BJ (cell line): ENCODE results near the gene CDH6. TPM values are rescaled to one million over a fixed set of nuclear protein-coding genes. Genes with fewer than 3 reads are reported as not detected.

Source experiments
- CTCF ChIA-PET: fragments of 350-600 bp; formaldehyde crosslinking; extraction: SDS; loops from one replicate; lab custom pipeline; 2021; ENCODE audit warnings: antibody characterized with exemption, inconsistent platforms; lab: Yijun Ruan, JAX
- POLR2A ChIA-PET: fragments of 300-600 bp; sonication (Branson Sonifier 250); formaldehyde crosslinking; extraction: SDS; loops from one replicate; lab custom pipeline; 2021; ENCODE audit warnings: antibody characterized with exemption; lab: Charles Lee
- DNase-seq: peaks from one replicate; pipeline ENCODE4 v3.0.0-alpha.2; 2011; ENCODE audit warnings: low read depth
- H3K27me3 ChIP-seq: 2 replicates; pipeline ENCODE4 v1.6.0; 2011; ENCODE audit warnings: low read length; ENCODE audit not compliant: control insufficient read depth, insufficient read depth
- H3K36me3 ChIP-seq: 2 replicates; pipeline ENCODE4 v1.5.1; 2011; ENCODE audit warnings: low read length; ENCODE audit not compliant: control insufficient read depth, insufficient read depth
- H3K4me3 ChIP-seq: 2 replicates; pipeline ENCODE4 v1.5.1; 2011; ENCODE audit warnings: low read depth, mild to moderate bottlenecking, control low read depth, low read length
- CTCF ChIP-seq: IDR thresholded peaks from 2 replicates; pipeline ENCODE4 v1.5.1; 2011; ENCODE audit warnings: low read depth, mild to moderate bottlenecking, control low read depth, inconsistent platforms, low read length, moderate library complexity; ENCODE audit not compliant: insufficient read depth
- polyA plus RNA-seq: library from polyadenylated mRNA; depleted of rRNA; stranded (reverse); fragments of >200 nt; gene quantifications from 2 replicates; pipeline ENCODE4 v1.2.3, GENCODE V29; 2011

CDH6 gene
- polyA plus RNA-seq, 1 experiment: 2.9 TPM

- no peaks in the 10 kb centered on the region for H3K36me3 ChIP-seq
- DNase-seq: no peak
- no peak overlapping the region for H3K4me3 ChIP-seq
- ChIA-PET CTCF (interaction anchor here (0.6 to 2.6 kb wide), 24 partner anchors 9 to 300 kb away, joined by 3 to 10 read pairs (median 4); no protein-coding TSS in a partner anchor), POLR2A (interaction anchor here (0.7 kb wide), 1 partner anchor 12 kb away, joined by 3 read pairs; no protein-coding TSS in a partner anchor)
- peak; percentile 76 for TF ChIP-seq CTCF
- H3K27me3 ChIP-seq: no peaks in the 10 kb centered on the region
Observed at GRCh38 chr5:31186672-31187267, 6.7 kb upstream of the CDH6 start.

GRCh38 chr5:31187591-31187990, 5.9 kb upstream of the CDH6 start:
- no peak for TF ChIP-seq CTCF
- ChIA-PET CTCF (interaction anchor here (0.7 to 2.6 kb wide), 15 partner anchors 9 to 256 kb away, joined by 3 to 10 read pairs (median 4); no protein-coding TSS in a partner anchor), POLR2A (no interaction called here)
- Histone ChIP-seq H3K4me3 (no peak overlapping the region), H3K36me3 (no peaks in the 10 kb centered on the region), H3K27me3 (peaks cover 3% of the 10 kb centered on the region)
- DNase-seq: no peak

GRCh38 chr5:31192442-31192841, 1.0 kb upstream of the CDH6 start:
- TF ChIP-seq CTCF: no peak
- no peaks in the 10 kb centered on the region for H3K36me3 ChIP-seq
- DNase-seq: no peak
- ChIA-PET POLR2A (no interaction called here), CTCF (no interaction called here)
- no peak overlapping the region for H3K4me3 ChIP-seq
- peaks cover 21% of the 10 kb centered on the region for H3K27me3 ChIP-seq

- Histone ChIP-seq H3K36me3 (no peaks in the 10 kb centered on the region), H3K4me3 (no peak overlapping the region; the same call in 1 of the 2 replicates), H3K27me3 (peaks cover 21% of the 10 kb centered on the region)
- no peak for DNase-seq
- POLR2A ChIA-PET: no interaction called here
- CTCF ChIA-PET: interaction anchor here (0.6 kb wide), 1 partner anchor 34 kb away, joined by 4 read pairs; no protein-coding TSS in a partner anchor
- no peak for TF ChIP-seq CTCF
Observed at GRCh38 chr5:31193116-31193515, 370 bp upstream of the CDH6 start.

- ChIA-PET POLR2A (no interaction called here), CTCF (interaction anchor here (0.7 kb wide), 1 partner anchor 9 kb away, joined by 3 read pairs; no protein-coding TSS in a partner anchor)
- peak overlapping the region; percentile 48 for H3K4me3 ChIP-seq
- DNase-seq: no peak
- TF ChIP-seq CTCF: no peak
- no peaks in the 10 kb centered on the region for H3K36me3 ChIP-seq
- H3K27me3 ChIP-seq: peaks cover 21% of the 10 kb centered on the region
Observed at GRCh38 chr5:31194468-31194813, 955 bp downstream of the CDH6 start.
